Activated CD8-positive, alpha-beta T cell treated with anti-CD3 and anti-CD28 coated beads for 36 hours (primary cell): ENCODE results near the gene HSPA12B. TPM values are rescaled to one million over a fixed set of nuclear protein-coding genes. Genes with fewer than 3 reads are reported as not detected.

Experiments
- ATAC-seq: fragments of 200-7000 bp; cut with Tn5 transposase; one replicate; pipeline ENCODE4 v1.10.0; 2021; ENCODE audit warnings: mild to moderate bottlenecking, moderate library complexity
- CTCF ChIA-PET: fragments of 350-600 bp; sonication (Branson Sonifier 250); formaldehyde crosslinking; loops from one replicate; lab custom pipeline; 2021; ENCODE audit warnings: antibody characterized with exemption; lab: Charles Lee
- POLR2A ChIA-PET: fragments of 350-600 bp; sonication (Branson Sonifier 250); formaldehyde crosslinking; loops from one replicate; lab custom pipeline; 2021; ENCODE audit warnings: antibody characterized with exemption; lab: Charles Lee
- DNase-seq: peaks from one replicate; pipeline ENCODE4 v3.0.0-alpha.2; 2020
- H3K27ac Mint-ChIP-seq: one replicate; pipeline ENCODE4 v1.8.0; 2021; ENCODE audit warnings: mild to moderate bottlenecking, mixed read lengths
- H3K27me3 Mint-ChIP-seq: one replicate; pipeline ENCODE4 v1.8.0; 2021; ENCODE audit warnings: mixed read lengths
- H3K36me3 Mint-ChIP-seq: one replicate; pipeline ENCODE4 v1.8.0; 2021; ENCODE audit warnings: low read depth, mixed read lengths
- H3K4me1 Mint-ChIP-seq: one replicate; pipeline ENCODE4 v1.8.0; 2021; ENCODE audit warnings: low read depth, mixed read lengths
- H3K4me3 Mint-ChIP-seq: one replicate; pipeline ENCODE4 v1.8.0; 2021; ENCODE audit warnings: mild to moderate bottlenecking, moderate library complexity, mixed read lengths
- H3K9me3 Mint-ChIP-seq: one replicate; pipeline ENCODE4 v1.8.0; 2021; ENCODE audit warnings: mixed read lengths
- CTCF ChIP-seq: fragments of 200-600 bp; IDR thresholded peaks from one replicate; pipeline ENCODE4 v1.8.0; 2022; ENCODE audit warnings: antibody characterized with exemption, mild to moderate bottlenecking
- intact Hi-C: fragments of 100-400 bp; cut with micrococcal nuclease; formaldehyde crosslinking; loops from one replicate; pipeline ENCODE4 v1.10.0; 2022
- total RNA-seq, 2 experiments: library from RNA; stranded (reverse); gene quantifications; one replicate each; pipeline ENCODE4 v1.2.3, GENCODE V29; 2021

Gene HSPA12B
- total RNA-seq, 2 experiments from 2014 or later = not detected

DNA sequence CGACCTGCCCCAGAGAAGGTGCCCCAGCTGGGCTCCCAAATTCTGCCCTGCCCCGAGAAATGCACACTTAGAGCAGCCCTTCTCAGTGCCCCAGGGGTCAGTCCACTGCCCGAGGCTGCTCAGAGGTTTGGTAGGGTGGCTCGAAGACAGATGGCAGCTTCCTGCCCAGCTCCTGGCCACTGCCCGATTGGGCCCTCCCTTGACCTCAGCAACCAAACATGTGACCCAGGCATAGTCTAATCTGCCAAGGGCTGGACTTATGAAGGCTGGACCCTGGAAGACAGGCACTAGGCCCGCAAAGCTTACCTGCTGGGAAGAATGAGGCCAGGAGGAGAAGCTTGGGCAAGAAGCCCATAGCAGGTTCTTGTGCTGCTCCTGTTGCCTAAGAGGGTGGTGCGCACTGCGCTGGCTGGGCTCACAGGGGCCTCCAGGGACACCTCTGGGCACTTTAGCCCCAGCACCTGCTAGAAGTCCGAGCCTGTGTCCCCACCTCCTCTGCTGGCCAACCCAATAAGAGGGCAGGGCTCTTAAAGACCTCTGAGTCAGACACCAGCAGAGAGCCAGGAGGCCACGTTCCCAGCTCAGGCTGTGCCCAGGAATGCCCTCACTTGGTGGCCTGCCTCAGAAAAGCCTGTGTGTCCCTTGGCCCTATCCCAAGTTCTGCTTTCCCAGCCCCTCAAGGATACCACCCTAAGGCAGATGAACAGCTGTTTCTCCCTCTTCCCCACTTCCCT is 25.5 kb upstream of the HSPA12B start:
- Mint-ChIP-seq H3K36me3 (no peaks in the 10 kb centered on the region), H3K4me1 (no peaks in the 10 kb centered on the region), H3K4me3 (no peak overlapping the region), H3K27ac (no peak overlapping the region), H3K27me3 (peaks cover 3% of the 10 kb centered on the region), H3K9me3 (no peaks in the 10 kb centered on the region)
- ChIA-PET CTCF (interaction anchor here (0.9 to 5.7 kb wide), 6 partner anchors 9 to 144 kb away, joined by 3 to 79 read pairs (median 6); no protein-coding TSS in a partner anchor), POLR2A (interaction anchor here (0.7 kb wide), 1 partner anchor 30 kb away, joined by 4 read pairs; no protein-coding TSS in a partner anchor)
- no peak for ATAC-seq
- TF ChIP-seq CTCF = no peak
- intact Hi-C loops = no loop called here
- no peak for DNase-seq

DNA sequence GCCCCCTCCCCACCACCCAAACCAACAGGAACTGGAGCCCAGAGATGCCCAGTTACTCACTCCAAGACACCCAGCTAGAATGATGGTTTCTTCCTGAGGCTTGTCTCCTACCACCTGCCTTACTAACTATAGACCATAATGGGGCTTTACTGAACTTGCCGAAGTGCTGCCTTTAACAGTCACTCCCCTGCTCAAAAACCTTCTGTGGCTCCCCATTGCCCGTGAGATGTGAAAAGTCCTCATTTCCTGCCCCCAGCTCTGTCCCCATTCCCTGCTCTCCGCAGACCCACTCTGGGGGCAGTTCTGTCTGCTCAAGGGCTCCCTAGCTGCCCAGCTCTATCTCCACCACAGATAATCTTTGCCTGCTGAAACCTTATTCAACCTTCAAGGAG is 25.0 kb upstream of the HSPA12B start:
- intact Hi-C loops = no loop called here
- H3K4me1 Mint-ChIP-seq = no peaks in the 10 kb centered on the region
- H3K4me3 Mint-ChIP-seq = no peak overlapping the region
- no peak for ATAC-seq
- TF ChIP-seq CTCF = no peak
- ChIA-PET CTCF (interaction anchor here (0.9 to 5.7 kb wide), 5 partner anchors 9 to 144 kb away, joined by 3 to 79 read pairs (median 8); no protein-coding TSS in a partner anchor), POLR2A (no interaction called here)
- DNase-seq = no peak
- no peaks in the 10 kb centered on the region for H3K9me3 Mint-ChIP-seq
- no peak overlapping the region for H3K27ac Mint-ChIP-seq
- no peaks in the 10 kb centered on the region for H3K36me3 Mint-ChIP-seq
- peaks cover 3% of the 10 kb centered on the region for H3K27me3 Mint-ChIP-seq

DNA sequence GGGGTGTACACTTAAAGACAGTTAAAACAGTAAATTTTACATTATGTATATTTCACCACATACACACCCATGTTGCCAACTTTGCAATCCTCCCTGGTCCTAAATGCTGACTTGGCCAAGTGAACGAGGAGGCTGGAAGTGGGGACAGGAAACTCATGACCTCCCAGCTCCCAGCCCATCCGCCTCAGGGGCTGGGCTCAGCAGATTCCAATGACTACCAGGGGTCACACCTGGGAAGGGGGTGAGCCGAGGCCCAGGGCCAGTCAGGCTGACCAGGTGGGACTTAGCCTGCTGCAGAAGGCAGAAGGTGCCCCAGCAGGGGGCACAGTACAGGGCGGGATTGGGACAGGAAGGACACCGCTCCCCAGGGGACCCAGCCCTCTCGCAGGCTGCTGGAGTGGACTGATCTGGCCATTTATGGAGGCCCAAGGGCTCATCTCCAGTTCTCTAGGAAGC is 22.4 kb upstream of the HSPA12B start:
- Mint-ChIP-seq H3K36me3 (no peaks in the 10 kb centered on the region), H3K4me3 (no peak overlapping the region), H3K9me3 (no peaks in the 10 kb centered on the region), H3K27me3 (peaks cover 1% of the 10 kb centered on the region), H3K27ac (no peak overlapping the region), H3K4me1 (no peaks in the 10 kb centered on the region)
- POLR2A ChIA-PET = no interaction called here
- no peak for TF ChIP-seq CTCF
- CTCF ChIA-PET = interaction anchor here (0.6 to 5.7 kb wide), 36 partner anchors 10 to 969 kb away, joined by 3 to 79 read pairs (median 7); partner anchors contain the start of gene ADISSP
- DNase-seq (no peak), ATAC-seq (no peak)
- intact Hi-C loops = loop anchor here (5.0 kb wide), 1 partner anchor 33 kb away; no protein-coding TSS in a partner anchor

DNA sequence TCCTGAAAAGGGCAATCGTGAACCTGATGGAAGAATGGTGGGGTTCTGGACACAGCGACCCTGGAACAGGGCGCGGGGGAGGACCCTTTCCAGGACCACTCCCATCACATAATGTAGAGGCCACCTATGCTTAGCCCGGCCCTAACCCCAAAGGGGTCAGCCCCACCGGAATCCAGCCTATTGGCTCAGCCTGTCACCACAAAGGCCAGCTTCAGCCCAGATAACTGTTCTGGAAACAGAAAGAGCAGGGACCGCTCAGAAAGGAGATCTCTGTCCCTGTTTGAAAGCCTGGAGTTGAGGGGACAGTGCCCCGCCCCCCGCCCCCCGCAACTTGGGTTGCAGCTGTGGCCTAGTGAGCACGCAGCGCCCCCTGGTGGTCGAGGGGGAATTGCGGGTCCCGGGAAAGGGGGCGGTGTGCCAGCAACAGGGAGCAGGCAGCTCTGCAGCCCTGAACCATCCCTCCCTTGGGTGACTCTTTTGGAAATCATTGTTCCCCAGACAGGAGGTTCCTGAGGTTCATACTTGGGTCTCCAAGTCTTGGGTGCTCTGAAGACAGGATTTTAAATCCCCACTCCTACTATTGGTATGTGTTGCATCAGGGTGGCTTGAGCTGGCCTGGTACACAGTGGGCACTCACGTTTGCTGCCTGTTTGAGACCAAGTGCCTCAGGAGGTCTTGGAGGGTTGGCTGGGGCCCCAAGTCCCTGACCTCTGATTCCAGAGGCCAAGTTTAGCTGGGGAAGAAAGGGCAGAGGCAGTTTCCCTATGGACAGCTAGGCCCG is 21.6 kb upstream of the HSPA12B start:
- ChIA-PET CTCF (interaction anchor here (0.6 to 5.7 kb wide), 60 partner anchors 9 to 969 kb away, joined by 3 to 79 read pairs (median 5); partner anchors contain the start of genes ADISSP and ATRN), POLR2A (interaction anchor here (0.6 kb wide), 1 partner anchor 492 kb away, joined by 3 read pairs; no protein-coding TSS in a partner anchor)
- Mint-ChIP-seq H3K4me1 (no peaks in the 10 kb centered on the region), H3K4me3 (no peak overlapping the region), H3K27ac (no peak overlapping the region), H3K27me3 (peaks cover 1% of the 10 kb centered on the region), H3K9me3 (no peaks in the 10 kb centered on the region), H3K36me3 (no peaks in the 10 kb centered on the region)
- TF ChIP-seq CTCF = peak; percentile 96
- intact Hi-C loops = loop anchor here (5.0 kb wide), 1 partner anchor 34 kb away; no protein-coding TSS in a partner anchor
- DNase-seq (peak; percentile 86), ATAC-seq (peak; percentile 86)
